Measurements from ENCODE around the gene ARAP3. TPM values are rescaled to one million over a fixed set of nuclear protein-coding genes. Genes with fewer than 3 reads are reported as not detected.

ARAP3 gene
- total RNA-seq, 1 donor from 2014 or later, result 17.4 TPM

DNA sequence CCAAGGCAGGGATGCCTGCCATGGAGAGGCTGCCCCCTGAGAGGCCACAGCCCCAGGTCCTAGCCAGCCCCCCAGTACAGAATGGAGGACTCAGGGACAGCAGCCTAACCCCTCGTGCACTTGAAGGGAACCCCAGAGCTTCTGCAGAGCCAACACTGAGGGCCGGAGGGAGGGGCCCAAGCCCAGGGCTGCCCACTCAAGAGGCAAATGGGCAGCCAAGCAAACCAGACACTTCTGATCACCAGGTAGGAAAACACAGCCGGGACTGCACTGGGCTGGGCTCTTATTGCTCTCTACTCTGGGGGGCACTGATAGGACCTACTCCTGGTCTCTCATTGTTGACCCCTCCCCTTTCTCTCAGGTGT lies 42.0 kb downstream of the ARAP3 start:
- Histone ChIP-seq H3K4me1 (ENCODE audit: insufficient read depth, low read length) (peaks cover 18% of the 10 kb centered on the region), H3K27me3 (ENCODE audit: insufficient read depth, low read length) (no peaks in the 10 kb centered on the region), H4K20me1 (ENCODE audit: insufficient read depth, low read length) (peaks cover 46% of the 10 kb centered on the region), H3K9ac (ENCODE audit: low read length) (no peak overlapping the region), H3K79me2 (ENCODE audit: insufficient read depth, low read length) (peaks cover 16% of the 10 kb centered on the region), H3K36me3 (ENCODE audit: insufficient read depth, low read length) (no peaks in the 10 kb centered on the region), H3K27ac (ENCODE audit: low read depth, low read length) (no peak overlapping the region), H3K4me2 (ENCODE audit: low read length) (no peak overlapping the region), H2AFZ (ENCODE audit: low read depth, low read length) (no peak overlapping the region), H3K4me3 (ENCODE audit: insufficient read depth, low read depth, low read length) (no peak overlapping the region), H3K9me3 (ENCODE audit: insufficient read depth, low read depth, low read length) (no peaks in the 10 kb centered on the region)
- TF ChIP-seq EZH2 (IDR thresholded peaks at IDR 0.05; ENCODE audit: insufficient read depth, low read length), result no peak
- no peak for TF ChIP-seq CTCF (IDR thresholded peaks at IDR 0.05; ENCODE audit: insufficient read depth, low read depth, low read length)
- no peak overlapping the region for H3K4me3 Mint-ChIP-seq (ENCODE audit: unreplicated experiment)
- no peaks in the 10 kb centered on the region for H3K9me3 Mint-ChIP-seq (ENCODE audit: unreplicated experiment)
- H3K27ac Mint-ChIP-seq (ENCODE audit: unreplicated experiment), result no peak overlapping the region
- DNase-seq (ENCODE audit: low read depth) (no peak), FAIRE-seq (no peak)
- peaks cover 20% of the 10 kb centered on the region for H3K36me3 Mint-ChIP-seq (ENCODE audit: low read depth, unreplicated experiment)
- no peaks in the 10 kb centered on the region for H3K27me3 Mint-ChIP-seq (ENCODE audit: low read depth, unreplicated experiment)
- H3K4me1 Mint-ChIP-seq (ENCODE audit: low read depth, unreplicated experiment), result peaks cover 16% of the 10 kb centered on the region

DNA sequence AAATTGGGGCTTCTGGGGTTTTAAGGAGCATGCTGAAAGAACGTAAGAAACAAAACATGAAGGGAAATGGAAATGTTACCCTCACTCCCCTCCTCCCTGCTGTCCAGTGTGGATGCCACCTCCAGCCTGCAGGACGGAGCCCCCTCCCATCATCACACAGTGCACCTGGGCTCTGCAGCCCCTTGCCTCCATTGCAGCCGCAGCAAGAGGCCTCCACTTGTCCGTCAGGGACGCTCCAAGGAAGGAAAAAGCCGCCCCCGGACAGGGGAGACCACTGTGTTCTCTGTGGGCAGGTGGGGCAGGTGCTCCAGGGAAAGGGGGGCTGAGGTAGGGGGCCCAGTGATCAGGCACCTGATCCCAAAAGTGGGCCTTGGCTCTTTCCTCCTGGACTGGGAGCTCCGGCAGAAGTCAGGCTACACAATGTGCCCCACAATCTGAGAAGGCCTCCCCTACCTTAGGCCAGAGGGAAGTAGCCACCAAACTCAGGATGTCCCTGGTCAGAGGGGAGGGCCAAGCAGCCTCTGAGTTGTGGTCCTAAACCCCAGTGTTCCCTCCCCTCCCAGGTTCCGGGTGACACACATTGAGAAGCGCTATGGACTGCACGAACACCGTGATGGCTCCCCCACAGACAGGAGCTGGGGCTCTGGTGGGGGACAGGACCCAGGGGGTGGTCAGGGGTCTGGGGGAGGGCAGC lies 42.5 kb downstream of the ARAP3 start:
- H3K79me2 ChIP-seq (ENCODE audit: insufficient read depth, low read length), result peaks cover 21% of the 10 kb centered on the region
- H3K4me1 ChIP-seq (ENCODE audit: insufficient read depth, low read length), result peaks cover 20% of the 10 kb centered on the region
- H3K4me3 Mint-ChIP-seq (ENCODE audit: unreplicated experiment), result no peak overlapping the region
- TF ChIP-seq CTCF (IDR thresholded peaks at IDR 0.05; ENCODE audit: insufficient read depth, low read depth, low read length) (no peak), EZH2 (IDR thresholded peaks at IDR 0.05; ENCODE audit: insufficient read depth, low read length) (no peak)
- FAIRE-seq (no peak), DNase-seq (ENCODE audit: low read depth) (no peak)
- peaks cover 52% of the 10 kb centered on the region for H4K20me1 ChIP-seq (ENCODE audit: insufficient read depth, low read length)
- no peaks in the 10 kb centered on the region for H3K9me3 Mint-ChIP-seq (ENCODE audit: unreplicated experiment)
- no peaks in the 10 kb centered on the region for H3K27me3 Mint-ChIP-seq (ENCODE audit: low read depth, unreplicated experiment)
- no peaks in the 10 kb centered on the region for H3K27me3 ChIP-seq (ENCODE audit: insufficient read depth, low read length)
- H3K9ac ChIP-seq (ENCODE audit: low read length), result no peak overlapping the region
- H3K27ac ChIP-seq (ENCODE audit: low read depth, low read length), result no peak overlapping the region
- no peak overlapping the region for H3K4me3 ChIP-seq (ENCODE audit: insufficient read depth, low read depth, low read length)
- no peak overlapping the region for H3K27ac Mint-ChIP-seq (ENCODE audit: unreplicated experiment)
- H3K4me1 Mint-ChIP-seq (ENCODE audit: low read depth, unreplicated experiment), result peaks cover 17% of the 10 kb centered on the region
- H2AFZ ChIP-seq (ENCODE audit: low read depth, low read length), result no peak overlapping the region
- no peaks in the 10 kb centered on the region for H3K36me3 ChIP-seq (ENCODE audit: insufficient read depth, low read length)
- no peak overlapping the region for H3K4me2 ChIP-seq (ENCODE audit: low read length)
- H3K36me3 Mint-ChIP-seq (ENCODE audit: low read depth, unreplicated experiment), result peaks cover 15% of the 10 kb centered on the region
- no peaks in the 10 kb centered on the region for H3K9me3 ChIP-seq (ENCODE audit: insufficient read depth, low read depth, low read length)

DNA sequence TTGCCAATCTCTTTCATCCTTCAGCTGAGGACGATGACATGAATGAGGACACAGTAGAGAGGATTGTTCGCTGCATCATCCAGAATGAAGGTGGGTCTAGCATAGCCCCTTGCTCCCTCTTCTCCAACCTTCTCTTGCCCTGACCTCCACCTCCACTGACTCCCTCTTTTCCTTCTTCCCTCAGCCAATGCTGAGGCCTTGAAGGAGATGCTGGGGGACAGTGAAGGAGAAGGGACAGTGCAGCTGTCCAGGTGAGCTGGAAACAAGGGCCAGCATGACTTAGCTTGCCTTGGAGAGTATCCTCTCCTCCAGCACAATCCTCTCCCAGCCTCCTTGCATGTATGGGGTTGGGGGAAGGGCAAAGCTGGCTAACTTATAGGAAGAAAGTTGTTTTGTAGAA lies 43.3 kb downstream of the ARAP3 start:
- Histone ChIP-seq H3K9ac (ENCODE audit: low read length) (no peak overlapping the region), H3K4me1 (ENCODE audit: insufficient read depth, low read length) (peaks cover 20% of the 10 kb centered on the region), H3K79me2 (ENCODE audit: insufficient read depth, low read length) (peaks cover 29% of the 10 kb centered on the region), H4K20me1 (ENCODE audit: insufficient read depth, low read length) (peaks cover 59% of the 10 kb centered on the region), H3K36me3 (ENCODE audit: insufficient read depth, low read length) (no peaks in the 10 kb centered on the region), H3K27me3 (ENCODE audit: insufficient read depth, low read length) (no peaks in the 10 kb centered on the region), H3K4me3 (ENCODE audit: insufficient read depth, low read depth, low read length) (no peak overlapping the region), H2AFZ (ENCODE audit: low read depth, low read length) (no peak overlapping the region), H3K9me3 (ENCODE audit: insufficient read depth, low read depth, low read length) (no peaks in the 10 kb centered on the region), H3K4me2 (ENCODE audit: low read length) (no peak overlapping the region), H3K27ac (ENCODE audit: low read depth, low read length) (no peak overlapping the region)
- H3K9me3 Mint-ChIP-seq (ENCODE audit: unreplicated experiment), result no peaks in the 10 kb centered on the region
- TF ChIP-seq CTCF (IDR thresholded peaks at IDR 0.05; ENCODE audit: insufficient read depth, low read depth, low read length), result no peak
- H3K4me1 Mint-ChIP-seq (ENCODE audit: low read depth, unreplicated experiment), result peaks cover 22% of the 10 kb centered on the region
- no peak for FAIRE-seq
- no peaks in the 10 kb centered on the region for H3K27me3 Mint-ChIP-seq (ENCODE audit: low read depth, unreplicated experiment)
- H3K27ac Mint-ChIP-seq (ENCODE audit: unreplicated experiment), result no peak overlapping the region
- no peak for DNase-seq (ENCODE audit: low read depth)
- peak overlapping the region; percentile 87 for H3K4me3 Mint-ChIP-seq (ENCODE audit: unreplicated experiment)
- peaks cover 12% of the 10 kb centered on the region for H3K36me3 Mint-ChIP-seq (ENCODE audit: low read depth, unreplicated experiment)
